ENCODE measurements around the gene GTF2IRD1.
"Not testable (repeated sequence)": the region's sequence is repeated elsewhere in the genome, so short reads cannot be mapped to it uniquely, and the experiment has no call there.

DNA sequence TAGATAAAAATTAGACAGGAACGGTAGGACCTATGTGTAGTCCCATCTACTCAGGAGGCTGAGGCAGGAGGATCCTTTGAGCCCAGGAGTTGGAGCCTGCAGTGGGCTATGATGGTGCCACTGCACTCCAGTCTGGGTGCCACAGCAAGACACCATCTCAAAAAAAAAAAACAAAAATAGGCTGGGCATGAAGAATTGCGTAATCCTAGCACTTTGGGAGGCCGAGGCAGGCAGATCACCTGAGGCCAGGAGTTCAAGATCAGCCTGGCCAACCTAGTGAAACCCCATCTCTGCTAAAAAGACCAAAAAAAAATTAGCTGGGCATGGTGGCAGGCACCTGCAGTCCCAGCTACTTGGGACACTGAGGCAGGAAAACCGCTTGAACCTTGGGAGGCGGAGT lies 88.2 kb downstream of the GTF2IRD1 start:
- TF ChIP-seq POLR2A (IDR thresholded peaks at IDR 0.05; ENCODE audit: low read depth, low read length); TAF1 (IDR thresholded peaks at IDR 0.05; ENCODE audit: borderline replicate concordance, low read depth, low read length); POLR2AphosphoS5 (IDR thresholded peaks at IDR 0.05; ENCODE audit: low read depth, low read length): not testable (repeated sequence)
